ENCODE data around the gene SEBOX. TPM values are rescaled to one million over a fixed set of nuclear protein-coding genes. Genes with fewer than 3 reads are reported as not detected.

The SEBOX gene
- total RNA-seq, 5 donors from 2014 or later (not counting 1 experiment from before 2014, with no cell fraction given): not detected

- Mint-ChIP-seq H3K27ac (no peak overlapping the region), H3K4me1 (no peaks in the 10 kb centered on the region), H3K27me3 (no peaks in the 10 kb centered on the region), H3K4me3 (no peak overlapping the region), H3K36me3 (peaks cover 27% of the 10 kb centered on the region), H3K9me3 (no peaks in the 10 kb centered on the region)
- Histone ChIP-seq H3K4me3 (ENCODE audit: control insufficient read depth in 1 of 2, extremely low read depth in 1 of 2, low read length in 1 of 2) (no peak overlapping the region), H3K9me3 (no peaks in the 10 kb centered on the region), H3K27me3 (replicated peaks in 1 of 2; ENCODE audit: control insufficient read depth in 2 of 2, extremely low read depth in 1 of 2, insufficient read depth in 2 of 2, low read length in 1 of 2) (no peaks in the 10 kb centered on the region), H3K27ac (ENCODE audit: low read length) (no peak overlapping the region), H3K36me3 (ENCODE audit: control insufficient read depth in 2 of 2, extremely low read depth in 1 of 2, insufficient read depth in 1 of 2, low read length in 1 of 2) (peaks cover 4 to 55% of the 10 kb centered on the region in 2 donors), H3K4me1 (ENCODE audit: control insufficient read depth in 1 of 2, extremely low read depth in 1 of 2, insufficient read depth in 2 of 2, low read length in 2 of 2) (no peaks in the 10 kb centered on the region)
- no CpG with 5 or more reads among the region's 2 CpGs for whole genome bisulfite sequencing (ENCODE audit: insufficient coverage)
- ChIA-PET POLR2A (no interaction called here), CTCF (interaction anchor here in 1 of 2 donors (0.7 kb wide), 1 partner anchor 745 kb away, joined by 3 read pairs; no protein-coding TSS in a partner anchor)
- DNase-seq (no peak), ATAC-seq (replicated peaks in 1 of 4) (no peak)
Observed at GRCh38 chr17:28395426-28395825, 30.4 kb upstream of the SEBOX start.

DNA sequence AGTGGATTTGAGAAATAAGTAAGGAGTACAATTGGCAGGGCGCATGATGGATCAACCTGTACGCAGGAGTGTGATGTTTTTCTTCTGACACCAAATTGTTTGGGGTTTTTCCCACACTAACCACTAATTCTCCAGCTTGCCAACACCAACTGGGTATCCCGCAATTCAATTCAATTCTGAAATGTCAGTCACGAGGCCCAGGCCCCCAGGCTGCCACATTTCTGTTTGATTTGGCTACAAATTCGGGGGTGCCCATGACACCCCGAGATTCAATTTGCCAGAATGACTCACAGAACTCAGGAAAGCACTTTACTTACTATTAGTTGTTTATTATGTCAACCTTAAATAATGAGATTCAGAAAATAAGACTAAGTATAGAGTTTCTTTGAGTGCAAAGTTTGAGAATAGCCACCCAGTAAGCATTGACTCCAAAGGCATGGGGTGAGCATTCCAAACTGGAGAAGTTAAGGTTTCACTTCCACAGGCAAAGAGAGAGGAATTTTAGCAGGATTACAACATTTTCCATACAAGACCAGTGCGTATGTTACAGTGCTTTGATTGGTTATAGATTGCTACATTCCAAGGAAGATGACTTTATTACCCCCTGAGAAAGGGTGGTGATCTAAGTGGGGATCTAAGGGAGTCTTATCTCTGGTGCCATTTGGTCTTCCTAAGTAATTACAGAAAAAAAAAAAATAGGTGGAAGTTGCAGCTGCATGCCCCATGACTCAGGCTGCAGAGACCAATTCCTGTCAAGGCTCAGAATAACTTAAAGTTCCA, 29.5 kb upstream of the SEBOX start:
- H3K36me3 ChIP-seq (ENCODE audit: control insufficient read depth in 2 of 2, extremely low read depth in 1 of 2, insufficient read depth in 1 of 2, low read length in 1 of 2): peaks cover 4 to 64% of the 10 kb centered on the region in 2 donors
- H3K4me1 ChIP-seq (ENCODE audit: control insufficient read depth in 1 of 2, extremely low read depth in 1 of 2, insufficient read depth in 2 of 2, low read length in 2 of 2): no peaks in the 10 kb centered on the region
- POLR2A ChIA-PET: interaction anchor here in 1 of 2 donors (0.6 kb wide), 1 partner anchor 158 kb away, joined by 14 read pairs; no protein-coding TSS in a partner anchor
- CTCF ChIA-PET: interaction anchor here (0.6 to 0.7 kb wide), 2 partner anchors 231 to 744 kb away, joined by 3 read pairs; no protein-coding TSS in a partner anchor
- Mint-ChIP-seq H3K9me3 (no peaks in the 10 kb centered on the region), H3K27me3 (no peaks in the 10 kb centered on the region), H3K36me3 (peaks cover 35% of the 10 kb centered on the region), H3K27ac (no peak overlapping the region), H3K4me1 (peaks cover 0 to 5% (median 0%) of the 10 kb centered on the region in 3 donors), H3K4me3 (no peak overlapping the region)
- no peaks in the 10 kb centered on the region for H3K27me3 ChIP-seq (replicated peaks in 1 of 2; ENCODE audit: control insufficient read depth in 2 of 2, extremely low read depth in 1 of 2, insufficient read depth in 2 of 2, low read length in 1 of 2)
- ATAC-seq (replicated peaks in 1 of 4) (no peak), DNase-seq (no peak)
- H3K27ac ChIP-seq (ENCODE audit: low read length): no peak overlapping the region
- no CpG with 5 or more reads among the region's 7 CpGs for WGBS (ENCODE audit: insufficient coverage)
- H3K4me3 ChIP-seq (ENCODE audit: control insufficient read depth in 1 of 2, extremely low read depth in 1 of 2, low read length in 1 of 2): no peak overlapping the region
- no peaks in the 10 kb centered on the region for H3K9me3 ChIP-seq

DNA sequence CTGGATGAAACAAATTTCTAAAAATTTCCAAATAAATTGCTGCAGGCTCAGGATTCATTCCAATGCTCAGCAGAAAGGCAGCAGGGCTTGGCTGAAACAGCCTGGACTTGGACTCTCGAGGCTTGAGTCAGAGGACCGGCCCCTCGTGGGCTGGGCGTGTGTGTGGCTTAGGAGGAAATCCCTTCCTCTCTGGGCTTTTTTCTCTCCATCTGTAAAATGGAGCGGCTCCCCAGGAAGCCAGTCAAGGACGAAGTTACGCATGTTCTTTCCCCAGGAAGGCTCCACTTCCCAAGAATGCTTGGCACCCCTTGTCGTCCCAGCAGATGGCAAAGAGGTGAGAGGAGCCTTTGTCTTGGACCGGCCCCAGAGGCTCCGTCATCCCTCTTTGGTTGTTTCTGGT, 27.5 kb upstream of the SEBOX start:
- H3K4me3 Mint-ChIP-seq: no peak overlapping the region
- H3K4me1 ChIP-seq (ENCODE audit: control insufficient read depth in 1 of 2, extremely low read depth in 1 of 2, insufficient read depth in 2 of 2, low read length in 2 of 2): no peaks in the 10 kb centered on the region
- peaks cover 41% of the 10 kb centered on the region for H3K36me3 Mint-ChIP-seq
- H3K4me1 Mint-ChIP-seq: peaks cover 0 to 10% (median 2%) of the 10 kb centered on the region in 3 donors
- no peak overlapping the region for H3K4me3 ChIP-seq (ENCODE audit: control insufficient read depth in 1 of 2, extremely low read depth in 1 of 2, low read length in 1 of 2)
- 92% methylated on average over 2 of the region's 10 CpGs for WGBS (ENCODE audit: insufficient coverage)
- H3K27me3 Mint-ChIP-seq: no peaks in the 10 kb centered on the region
- no peak overlapping the region for H3K27ac Mint-ChIP-seq
- no peak overlapping the region for H3K27ac ChIP-seq (ENCODE audit: low read length)
- H3K9me3 Mint-ChIP-seq: no peaks in the 10 kb centered on the region
- H3K27me3 ChIP-seq (replicated peaks in 1 of 2; ENCODE audit: control insufficient read depth in 2 of 2, extremely low read depth in 1 of 2, insufficient read depth in 2 of 2, low read length in 1 of 2): no peaks in the 10 kb centered on the region
- H3K9me3 ChIP-seq: no peaks in the 10 kb centered on the region
- peaks cover 6 to 71% of the 10 kb centered on the region in 2 donors for H3K36me3 ChIP-seq (ENCODE audit: control insufficient read depth in 2 of 2, extremely low read depth in 1 of 2, insufficient read depth in 1 of 2, low read length in 1 of 2)
- ATAC-seq (replicated peaks in 1 of 4): no peak
- CTCF ChIA-PET: no interaction called here
- POLR2A ChIA-PET: no interaction called here
- no peak for DNase-seq

- Mint-ChIP-seq H3K9me3 (no peaks in the 10 kb centered on the region), H3K36me3 (peaks cover 39% of the 10 kb centered on the region), H3K4me3 (no peak overlapping the region), H3K4me1 (peaks cover 0 to 12% (median 2%) of the 10 kb centered on the region in 3 donors), H3K27ac (no peak overlapping the region), H3K27me3 (no peaks in the 10 kb centered on the region)
- Histone ChIP-seq H3K9me3 (no peaks in the 10 kb centered on the region), H3K4me1 (ENCODE audit: control insufficient read depth in 1 of 2, extremely low read depth in 1 of 2, insufficient read depth in 2 of 2, low read length in 2 of 2) (no peaks in the 10 kb centered on the region), H3K4me3 (ENCODE audit: control insufficient read depth in 1 of 2, extremely low read depth in 1 of 2, low read length in 1 of 2) (no peak overlapping the region), H3K27me3 (replicated peaks in 1 of 2; ENCODE audit: control insufficient read depth in 2 of 2, extremely low read depth in 1 of 2, insufficient read depth in 2 of 2, low read length in 1 of 2) (no peaks in the 10 kb centered on the region), H3K36me3 (ENCODE audit: control insufficient read depth in 2 of 2, extremely low read depth in 1 of 2, insufficient read depth in 1 of 2, low read length in 1 of 2) (peaks cover 8 to 65% of the 10 kb centered on the region in 2 donors), H3K27ac (ENCODE audit: low read length) (no peak overlapping the region)
- no peak for DNase-seq
- 75% methylated on average over 2 of the region's 2 CpGs for WGBS (ENCODE audit: insufficient coverage)
- ChIA-PET CTCF (interaction anchor here in 1 of 2 donors (0.7 kb wide), 2 partner anchors 13 to 225 kb away, joined by 3 read pairs; no protein-coding TSS in a partner anchor), POLR2A (no interaction called here)
- no peak for ATAC-seq (replicated peaks in 1 of 4)
Observed at GRCh38 chr17:28391401-28391800, 26.4 kb upstream of the SEBOX start.

GRCh38 chr17:28390984-28391383, 26.0 kb upstream of the SEBOX start:
- no CpG with 5 or more reads among the region's 1 CpG for WGBS (ENCODE audit: insufficient coverage)
- Mint-ChIP-seq H3K36me3 (peaks cover 39% of the 10 kb centered on the region), H3K4me1 (peaks cover 2 to 13% (median 5%) of the 10 kb centered on the region in 3 donors), H3K27me3 (no peaks in the 10 kb centered on the region), H3K9me3 (no peaks in the 10 kb centered on the region), H3K4me3 (no peak overlapping the region), H3K27ac (no peak overlapping the region)
- Histone ChIP-seq H3K36me3 (ENCODE audit: control insufficient read depth in 2 of 2, extremely low read depth in 1 of 2, insufficient read depth in 1 of 2, low read length in 1 of 2) (peaks cover 8 to 61% of the 10 kb centered on the region in 2 donors), H3K4me1 (ENCODE audit: control insufficient read depth in 1 of 2, extremely low read depth in 1 of 2, insufficient read depth in 2 of 2, low read length in 2 of 2) (peaks cover 0 to under 1% of the 10 kb centered on the region in 2 experiments), H3K27ac (ENCODE audit: low read length) (no peak overlapping the region), H3K4me3 (ENCODE audit: control insufficient read depth in 1 of 2, extremely low read depth in 1 of 2, low read length in 1 of 2) (no peak overlapping the region), H3K27me3 (replicated peaks in 1 of 2; ENCODE audit: control insufficient read depth in 2 of 2, extremely low read depth in 1 of 2, insufficient read depth in 2 of 2, low read length in 1 of 2) (no peaks in the 10 kb centered on the region), H3K9me3 (no peaks in the 10 kb centered on the region)
- DNase-seq (no peak), ATAC-seq (replicated peaks in 1 of 4) (no peak)
- ChIA-PET POLR2A (no interaction called here), CTCF (no interaction called here)

DNA sequence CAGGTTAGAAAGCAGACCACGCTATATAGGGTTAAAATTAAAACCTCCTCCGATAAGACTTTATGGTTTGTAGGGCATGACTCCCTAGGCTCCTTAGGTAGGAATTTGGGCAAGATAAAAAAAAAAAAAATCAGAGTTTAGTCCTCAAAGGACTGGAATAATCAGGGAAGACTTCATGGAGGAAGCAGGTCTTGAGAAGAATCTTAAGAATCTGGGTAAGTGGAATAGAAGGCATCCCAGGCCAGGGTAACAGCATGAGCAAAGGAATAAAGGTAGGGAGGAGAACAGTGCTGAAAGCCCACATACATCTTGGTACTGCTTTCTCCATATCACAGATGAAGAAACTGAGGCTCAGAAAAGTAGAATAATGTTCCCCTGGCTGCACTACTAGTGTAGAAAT, 25.6 kb upstream of the SEBOX start:
- DNase-seq (no peak), ATAC-seq (replicated peaks in 1 of 4) (no peak)
- no CpG with 5 or more reads among the region's 2 CpGs for WGBS (ENCODE audit: insufficient coverage)
- no peaks in the 10 kb centered on the region for H3K9me3 ChIP-seq
- POLR2A ChIA-PET: no interaction called here
- no peaks in the 10 kb centered on the region for H3K9me3 Mint-ChIP-seq
- H3K4me3 ChIP-seq (ENCODE audit: control insufficient read depth in 1 of 2, extremely low read depth in 1 of 2, low read length in 1 of 2): no peak overlapping the region
- H3K27ac ChIP-seq (ENCODE audit: low read length): no peak overlapping the region
- no peaks in the 10 kb centered on the region for H3K27me3 Mint-ChIP-seq
- peaks cover 0 to 4% of the 10 kb centered on the region in 2 experiments for H3K4me1 ChIP-seq (ENCODE audit: control insufficient read depth in 1 of 2, extremely low read depth in 1 of 2, insufficient read depth in 2 of 2, low read length in 2 of 2)
- H3K4me1 Mint-ChIP-seq: peaks cover 4 to 17% (median 9%) of the 10 kb centered on the region in 3 donors
- CTCF ChIA-PET: no interaction called here
- H3K27me3 ChIP-seq (replicated peaks in 1 of 2; ENCODE audit: control insufficient read depth in 2 of 2, extremely low read depth in 1 of 2, insufficient read depth in 2 of 2, low read length in 1 of 2): no peaks in the 10 kb centered on the region
- peaks cover 8 to 57% of the 10 kb centered on the region in 2 donors for H3K36me3 ChIP-seq (ENCODE audit: control insufficient read depth in 2 of 2, extremely low read depth in 1 of 2, insufficient read depth in 1 of 2, low read length in 1 of 2)
- no peak overlapping the region for H3K27ac Mint-ChIP-seq
- peaks cover 39% of the 10 kb centered on the region for H3K36me3 Mint-ChIP-seq
- H3K4me3 Mint-ChIP-seq: no peak overlapping the region

All from T-cell (primary cell).